H9 (cell line): ENCODE results near the gene PPFIA2. TPM values are rescaled to one million over a fixed set of nuclear protein-coding genes. Genes with fewer than 3 reads are reported as not detected.

ENCODE experiments used
- DNase-seq: peaks from one replicate; pipeline ENCODE4 v3.0.0-alpha.2; 2017
- H2AFZ ChIP-seq: one replicate; pipeline ENCODE4 v1.6.1; 2013; ENCODE audit warnings: mild to moderate bottlenecking, low read length, control low read depth, moderate library complexity
- H2AK5ac ChIP-seq: 2 replicates; pipeline ENCODE4 v1.6.1; 2013; ENCODE audit warnings: low read length, control low read depth, mixed read lengths; ENCODE audit not compliant: insufficient read length
- H2BK120ac ChIP-seq: one replicate; pipeline ENCODE4 v1.6.1; 2013; ENCODE audit warnings: low read depth, mild to moderate bottlenecking, low read length, control low read depth, inconsistent platforms; ENCODE audit not compliant: poor library complexity, severe bottlenecking
- H2BK12ac ChIP-seq: 2 replicates; pipeline ENCODE4 v1.6.1; 2013; ENCODE audit warnings: low read length, control low read depth, mixed read lengths, low read depth; ENCODE audit not compliant: insufficient read length
- H2BK15ac ChIP-seq: 2 replicates; pipeline ENCODE4 v1.6.1; 2013; ENCODE audit warnings: low read depth, low read length, control low read depth
- H2BK20ac ChIP-seq: one replicate; pipeline ENCODE4 v1.6.1; 2013; ENCODE audit warnings: low read depth, mild to moderate bottlenecking, low read length, control low read depth, inconsistent platforms; ENCODE audit not compliant: poor library complexity, severe bottlenecking
- H2BK5ac ChIP-seq: 2 replicates; pipeline ENCODE4 v1.6.1; 2013; ENCODE audit warnings: low read length, control low read depth, mixed read lengths; ENCODE audit not compliant: insufficient read length
- H3K14ac ChIP-seq: 2 replicates; pipeline ENCODE4 v1.6.1; 2013; ENCODE audit warnings: low read length, control low read depth; ENCODE audit not compliant: insufficient read depth
- H3K18ac ChIP-seq: 2 replicates; pipeline ENCODE4 v1.6.1; 2013; ENCODE audit warnings: low read depth, mild to moderate bottlenecking, mixed read lengths, low read length, control low read depth; ENCODE audit not compliant: insufficient read length
- H3K23ac ChIP-seq: 2 replicates; pipeline ENCODE4 v1.6.1; 2013; ENCODE audit warnings: low read length, control low read depth, mixed read lengths, low read depth; ENCODE audit not compliant: insufficient read length
- H3K23me2 ChIP-seq: 2 replicates; pipeline ENCODE4 v1.6.1; 2013; ENCODE audit warnings: low read depth, mild to moderate bottlenecking, mixed read lengths, low read length, control low read depth; ENCODE audit not compliant: insufficient read length, poor library complexity, severe bottlenecking
- H3K27ac ChIP-seq: 2 replicates; pipeline ENCODE4 v1.5.1; 2013; ENCODE audit warnings: low read length, control low read depth, mixed read lengths, low read depth; ENCODE audit not compliant: insufficient read length
- H3K27me3 ChIP-seq: 2 replicates; pipeline ENCODE4 v1.6.1; 2013; ENCODE audit warnings: low read length, control low read depth, inconsistent platforms; ENCODE audit not compliant: insufficient read depth
- H3K4ac ChIP-seq: 2 replicates; pipeline ENCODE4 v1.6.1; 2013; ENCODE audit warnings: low read depth, mild to moderate bottlenecking, control low read depth, inconsistent platforms, low read length, moderate library complexity
- H3K4me1 ChIP-seq: 2 replicates; pipeline ENCODE4 v1.6.1; 2013; ENCODE audit warnings: low read length, control low read depth, inconsistent platforms; ENCODE audit not compliant: insufficient read depth
- H3K4me2 ChIP-seq: 2 replicates; pipeline ENCODE4 v1.6.1; 2013; ENCODE audit warnings: low read length, control low read depth, mixed read lengths; ENCODE audit not compliant: insufficient read length, insufficient read depth
- H3K56ac ChIP-seq: 2 replicates; pipeline ENCODE4 v1.6.1; 2013; ENCODE audit warnings: low read depth, mild to moderate bottlenecking, mixed read lengths, low read length, control low read depth; ENCODE audit not compliant: insufficient read length
- H3K79me1 ChIP-seq: 2 replicates; pipeline ENCODE4 v1.6.1; 2013; ENCODE audit warnings: low read depth, mild to moderate bottlenecking, moderate library complexity, low read length, control low read depth, inconsistent platforms; ENCODE audit not compliant: insufficient read depth, poor library complexity, severe bottlenecking
- H3K79me2 ChIP-seq: 2 replicates; pipeline ENCODE4 v1.6.1; 2013; ENCODE audit warnings: low read length, control low read depth, inconsistent platforms; ENCODE audit not compliant: insufficient read depth
- H3K9ac ChIP-seq: 2 replicates; pipeline ENCODE4 v1.6.1; 2013; ENCODE audit warnings: low read length, control low read depth, mixed read lengths; ENCODE audit not compliant: insufficient read length; ENCODE audit errors: extremely low read depth
- H3K9me3 ChIP-seq: one replicate; pipeline ENCODE4 v1.6.1; 2013; ENCODE audit warnings: low read depth, low read length, inconsistent platforms; ENCODE audit not compliant: control insufficient read depth
- H3T11ph ChIP-seq: one replicate; pipeline ENCODE4 v1.6.1; 2013; ENCODE audit warnings: mild to moderate bottlenecking, low read length, control low read depth, inconsistent platforms
- H4K20me1 ChIP-seq: one replicate; pipeline ENCODE4 v1.6.1; 2013; ENCODE audit not compliant: control insufficient read depth, insufficient read length, insufficient read depth
- H4K5ac ChIP-seq: 2 replicates; pipeline ENCODE4 v1.6.1; 2013; ENCODE audit warnings: low read depth, mild to moderate bottlenecking, mixed read lengths, low read length, control low read depth; ENCODE audit not compliant: insufficient read length
- H4K8ac ChIP-seq: replicated peaks from 2 replicates; pipeline ENCODE4 v1.6.1; 2013; ENCODE audit warnings: low read length, control low read depth, mixed read lengths, low read depth; ENCODE audit not compliant: insufficient read length
- H4K91ac ChIP-seq: 2 replicates; pipeline ENCODE4 v1.6.1; 2013; ENCODE audit warnings: low read depth, mild to moderate bottlenecking, moderate library complexity, mixed read lengths, low read length, control low read depth; ENCODE audit not compliant: insufficient read length
- H3K27ac Mint-ChIP-seq, 3 experiments: 2 replicates in 2 of 3; 3 replicates in 1 of 3; pipeline ENCODE4 v1.8.0; 2020 to 2021; ENCODE audit warnings: mixed read lengths in 3 of 3, mild to moderate bottlenecking in 1 of 3, moderate library complexity in 1 of 3
- H3K27me3 Mint-ChIP-seq: 2 replicates; pipeline ENCODE4 v1.8.0; 2021; ENCODE audit warnings: low read depth, mild to moderate bottlenecking, moderate library complexity, mixed read lengths
- H3K36me3 Mint-ChIP-seq, 3 experiments: 2 replicates in 2 of 3; 3 replicates in 1 of 3; pipeline ENCODE4 v1.8.0; 2020 to 2021; ENCODE audit warnings: low read depth in 3 of 3, mixed read lengths in 3 of 3; ENCODE audit not compliant: insufficient read depth in 1 of 3
- H3K4me1 Mint-ChIP-seq, 2 experiments: 2 replicates each; pipeline ENCODE4 v1.8.0; 2020; ENCODE audit warnings: mixed read lengths in 2 of 2
- H3K4me3 Mint-ChIP-seq, 2 experiments: 2 replicates in 1 of 2; 3 replicates in 1 of 2; pipeline ENCODE4 v1.8.0; 2020 to 2021; ENCODE audit warnings: mild to moderate bottlenecking in 2 of 2, mixed read lengths in 2 of 2, moderate library complexity in 1 of 2
- H3K9me3 Mint-ChIP-seq, 2 experiments: 2 replicates in 1 of 2; 3 replicates in 1 of 2; pipeline ENCODE4 v1.8.0; 2020; ENCODE audit warnings: mild to moderate bottlenecking in 2 of 2, mixed read lengths in 2 of 2, moderate library complexity in 1 of 2
- CTCF ChIP-seq: fragments of 200-600 bp; sonication (generic); conservative IDR thresholded peaks from 3 replicates; pipeline ENCODE4 v1.8.0; 2021; ENCODE audit warnings: antibody characterized with exemption, mild to moderate bottlenecking
- WGBS: extraction: QIAGEN DNeasy Blood & Tissue Kit; methylation state at CpG from one replicate; pipeline ENCODE4 v1.1.7; 2013; ENCODE audit warnings: missing lambda C conversion rate, low lambda C conversion rate, mixed read lengths; ENCODE audit not compliant: insufficient read length; ENCODE audit errors: extremely low coverage; 5-methylcytosine and 5-hydroxymethylcytosine counted together
- total RNA-seq: library from RNA; stranded (reverse); gene quantifications from 2 replicates; pipeline ENCODE4 v1.2.1, GENCODE V29; 2021

Gene PPFIA2
- total RNA-seq, 1 experiment from 2014 or later = 1.3 TPM

GRCh38 chr12:81778719-81779118 lies 19.6 kb upstream of the PPFIA2 start:
- no peak overlapping the region for H4K91ac ChIP-seq
- H3K9me3 ChIP-seq = no peaks in the 10 kb centered on the region
- no peak overlapping the region for H2AFZ ChIP-seq
- no peak overlapping the region for H4K8ac ChIP-seq
- H2BK15ac ChIP-seq = no peak overlapping the region
- H3K9ac ChIP-seq = no peak overlapping the region
- no peak overlapping the region for H2BK20ac ChIP-seq
- H2BK5ac ChIP-seq = no peak overlapping the region
- no peaks in the 10 kb centered on the region for H4K20me1 ChIP-seq
- no peak overlapping the region for H3K27ac Mint-ChIP-seq
- no peaks in the 10 kb centered on the region; the same call in 1 of the 2 replicates for H3K27me3 Mint-ChIP-seq
- no peak overlapping the region for H4K5ac ChIP-seq
- no peak overlapping the region for H3T11ph ChIP-seq
- no peaks in the 10 kb centered on the region for H3K79me1 ChIP-seq
- H2AK5ac ChIP-seq = no peak overlapping the region
- H3K23ac ChIP-seq = no peak overlapping the region
- no peak overlapping the region for H3K14ac ChIP-seq
- DNase-seq = no peak
- no peaks in the 10 kb centered on the region for H3K23me2 ChIP-seq
- no peaks in the 10 kb centered on the region for H3K4me1 ChIP-seq
- H3K4ac ChIP-seq = no peak overlapping the region
- no peaks in the 10 kb centered on the region for H3K9me3 Mint-ChIP-seq
- no peak overlapping the region for H2BK12ac ChIP-seq
- no peaks in the 10 kb centered on the region for H3K79me2 ChIP-seq
- H3K56ac ChIP-seq = no peak overlapping the region
- WGBS = no CpG with 5 or more reads among the region's 2 CpGs
- H3K18ac ChIP-seq = no peak overlapping the region
- no peak overlapping the region for H3K4me2 ChIP-seq
- no peaks in the 10 kb centered on the region for H3K36me3 Mint-ChIP-seq
- H3K27ac ChIP-seq = no peak overlapping the region
- no peak overlapping the region for H3K4me3 Mint-ChIP-seq
- TF ChIP-seq CTCF = no peak
- peaks cover 0 to 5% of the 10 kb centered on the region in 2 experiments; a peak in 2 of 4 replicates for H3K4me1 Mint-ChIP-seq
- no peak overlapping the region for H2BK120ac ChIP-seq
- H3K27me3 ChIP-seq = no peaks in the 10 kb centered on the region
